Large intestine (tissue), 3 donors: Measurements from ENCODE around the gene PRM2. TPM values are rescaled to one million over a fixed set of nuclear protein-coding genes. Genes with fewer than 3 reads are reported as not detected.

Experiments
- DNase-seq, 2 donors: peaks; one replicate each; pipeline versions ENCODE4 v3.0.0 to v3.0.0-alpha.2; 2013
- H3K27ac ChIP-seq: one replicate; pipeline ENCODE4 v1.5.1; 2013; ENCODE audit warnings: low read length
- H3K27me3 ChIP-seq: 2 replicates; pipeline ENCODE4 v1.6.1; 2013; ENCODE audit warnings: low read length; ENCODE audit not compliant: control insufficient read depth, insufficient read depth
- H3K36me3 ChIP-seq: 2 replicates; pipeline ENCODE4 v1.6.1; 2013; ENCODE audit warnings: low read length; ENCODE audit not compliant: control insufficient read depth, insufficient read depth
- H3K4me1 ChIP-seq: one replicate; pipeline ENCODE4 v1.6.1; 2013; ENCODE audit warnings: low read length; ENCODE audit not compliant: control insufficient read depth, insufficient read depth
- H3K4me3 ChIP-seq: one replicate; pipeline ENCODE4 v1.5.1; 2013; ENCODE audit warnings: low read length
- H3K9me3 ChIP-seq: one replicate; pipeline ENCODE4 v1.6.1; 2013; ENCODE audit warnings: mild to moderate bottlenecking, low read depth, low read length, moderate library complexity; ENCODE audit not compliant: control insufficient read depth
- WGBS: methylation state at CpG from one replicate; pipeline ENCODE4 v1.1.5; 2013; ENCODE audit warnings: low lambda C conversion rate; ENCODE audit not compliant: insufficient coverage; 5-methylcytosine and 5-hydroxymethylcytosine counted together
- polyA plus RNA-seq: library from polyadenylated mRNA; unstranded; fragments of 120-200 nt; gene quantifications from one replicate; pipeline ENCODE4 v1.2.1, GENCODE V29; 2013

Gene PRM2
- polyA plus RNA-seq, 1 donor: not detected

DNA sequence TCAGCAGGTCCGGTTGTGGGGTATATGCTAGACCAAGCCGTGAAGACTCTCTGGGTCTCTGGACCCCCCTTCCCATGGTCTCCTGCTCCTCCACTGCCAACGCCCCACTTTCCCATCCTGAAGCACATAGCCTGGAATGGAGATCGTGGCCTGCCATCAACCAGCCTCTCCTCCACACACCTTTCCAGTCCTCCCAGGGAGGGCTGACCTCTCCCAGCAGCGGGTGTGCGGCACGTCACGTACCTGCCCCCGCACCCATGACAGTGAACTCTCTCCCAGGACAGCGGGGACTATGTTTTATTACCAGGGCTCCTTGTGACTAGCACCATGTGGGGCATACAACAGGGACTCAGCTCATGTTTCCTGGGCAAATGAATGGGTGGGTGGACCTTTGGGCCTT lies 4.7 kb downstream of the PRM2 start:
- WGBS: no CpG with 5 or more reads among the region's 10 CpGs
- no peak overlapping the region for H3K27ac ChIP-seq
- no peaks in the 10 kb centered on the region for H3K4me1 ChIP-seq
- H3K9me3 ChIP-seq: no peaks in the 10 kb centered on the region
- no peak overlapping the region for H3K4me3 ChIP-seq
- no peaks in the 10 kb centered on the region for H3K27me3 ChIP-seq
- no peak for DNase-seq
- no peaks in the 10 kb centered on the region for H3K36me3 ChIP-seq

DNA sequence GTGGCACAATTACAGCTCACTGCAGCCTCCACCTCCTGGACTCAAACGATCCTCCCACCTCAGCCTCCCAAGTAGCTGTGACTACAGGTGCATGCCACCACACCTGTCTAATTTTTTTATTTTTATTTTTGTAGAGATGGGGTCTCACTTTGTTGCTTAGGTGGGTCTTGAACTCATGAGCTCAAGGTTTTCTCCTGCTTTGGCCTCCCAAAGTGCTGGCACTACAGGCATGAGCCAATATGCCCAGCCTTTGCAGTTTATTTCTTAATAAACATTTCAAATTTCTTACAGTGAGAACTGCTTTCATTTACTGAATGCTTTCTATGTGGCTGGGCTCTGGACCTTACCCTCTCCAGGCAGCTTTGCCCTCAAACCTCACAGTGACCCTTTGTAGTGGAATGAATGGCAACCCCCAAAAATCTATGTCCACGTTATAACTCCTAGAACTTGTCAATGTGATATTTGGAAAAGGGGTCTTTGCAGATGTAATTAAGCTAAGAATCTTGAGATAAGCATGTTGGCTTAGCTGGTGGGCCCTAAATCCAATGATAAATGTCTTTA lies 5.6 kb downstream of the PRM2 start:
- DNase-seq: no peak
- no peaks in the 10 kb centered on the region for H3K27me3 ChIP-seq
- H3K27ac ChIP-seq: no peak overlapping the region
- H3K36me3 ChIP-seq: no peaks in the 10 kb centered on the region
- H3K9me3 ChIP-seq: no peaks in the 10 kb centered on the region
- H3K4me3 ChIP-seq: no peak overlapping the region
- no peaks in the 10 kb centered on the region for H3K4me1 ChIP-seq
- WGBS: no CpG with 5 or more reads among the region's 2 CpGs

DNA sequence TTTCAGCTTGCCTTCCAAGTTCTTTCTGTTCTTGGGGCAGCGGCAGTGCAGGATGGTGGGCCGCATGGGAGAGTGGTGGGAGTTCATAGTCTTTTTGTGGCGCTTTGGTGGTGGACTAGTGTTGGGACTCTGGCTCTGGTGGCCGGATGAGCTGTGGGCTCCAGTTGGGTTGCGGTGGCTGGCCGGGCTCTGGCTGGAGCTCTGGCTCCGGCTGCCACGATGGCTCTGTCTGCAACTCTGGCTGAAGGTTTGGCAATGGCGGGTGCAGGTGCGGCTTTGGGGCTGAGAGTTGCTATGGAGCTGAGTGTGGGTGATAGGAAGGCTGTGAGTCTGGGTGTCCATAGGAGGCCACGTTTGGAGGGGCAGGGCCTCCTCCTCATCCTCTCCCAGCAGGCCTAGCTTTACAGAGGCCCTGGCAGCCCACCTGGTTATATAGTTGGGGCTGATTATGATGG lies 7.3 kb downstream of the PRM2 start, which contains the start of gene TNP2:
TSS of gene TNP2 (minus strand) at position 405 of the 455 bp plus-strand sequence. CDS start at position 342, 63 bp downstream.
- no peak for DNase-seq
- Histone ChIP-seq H3K4me1 (no peaks in the 10 kb centered on the region), H3K36me3 (no peaks in the 10 kb centered on the region), H3K4me3 (no peak within 1 kb of the TSS), H3K9me3 (no peaks in the 10 kb centered on the region), H3K27me3 (no peaks in the 10 kb centered on the region), H3K27ac (no peak within 1 kb of the TSS)
- no CpG with 5 or more reads among the region's 11 CpGs for WGBS

DNA sequence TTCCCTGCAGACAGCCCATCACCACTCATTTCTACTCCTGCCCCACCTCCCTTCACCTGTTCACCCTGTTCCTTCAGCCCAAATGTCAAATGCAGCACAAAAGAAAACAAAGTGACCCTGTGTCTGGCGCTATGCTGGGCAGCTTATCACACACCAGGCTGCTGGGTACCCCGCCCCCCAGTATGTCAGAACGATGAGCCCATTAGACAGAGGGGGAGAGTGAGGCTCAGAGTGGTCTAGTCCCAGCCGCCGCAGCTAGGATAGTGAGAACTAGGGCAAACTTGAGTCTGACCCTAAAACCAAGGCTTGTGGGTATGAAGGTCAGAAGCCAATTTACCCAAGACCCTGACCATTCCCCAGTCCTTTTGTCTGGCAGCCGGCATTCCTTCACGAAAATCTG lies 11.2 kb downstream of the PRM2 start:
- H3K4me3 ChIP-seq: no peak overlapping the region
- no peaks in the 10 kb centered on the region for H3K36me3 ChIP-seq
- WGBS: no CpG with 5 or more reads among the region's 7 CpGs
- no peaks in the 10 kb centered on the region for H3K9me3 ChIP-seq
- H3K27ac ChIP-seq: no peak overlapping the region
- H3K27me3 ChIP-seq: no peaks in the 10 kb centered on the region
- H3K4me1 ChIP-seq: no peaks in the 10 kb centered on the region
- DNase-seq: no peak

DNA sequence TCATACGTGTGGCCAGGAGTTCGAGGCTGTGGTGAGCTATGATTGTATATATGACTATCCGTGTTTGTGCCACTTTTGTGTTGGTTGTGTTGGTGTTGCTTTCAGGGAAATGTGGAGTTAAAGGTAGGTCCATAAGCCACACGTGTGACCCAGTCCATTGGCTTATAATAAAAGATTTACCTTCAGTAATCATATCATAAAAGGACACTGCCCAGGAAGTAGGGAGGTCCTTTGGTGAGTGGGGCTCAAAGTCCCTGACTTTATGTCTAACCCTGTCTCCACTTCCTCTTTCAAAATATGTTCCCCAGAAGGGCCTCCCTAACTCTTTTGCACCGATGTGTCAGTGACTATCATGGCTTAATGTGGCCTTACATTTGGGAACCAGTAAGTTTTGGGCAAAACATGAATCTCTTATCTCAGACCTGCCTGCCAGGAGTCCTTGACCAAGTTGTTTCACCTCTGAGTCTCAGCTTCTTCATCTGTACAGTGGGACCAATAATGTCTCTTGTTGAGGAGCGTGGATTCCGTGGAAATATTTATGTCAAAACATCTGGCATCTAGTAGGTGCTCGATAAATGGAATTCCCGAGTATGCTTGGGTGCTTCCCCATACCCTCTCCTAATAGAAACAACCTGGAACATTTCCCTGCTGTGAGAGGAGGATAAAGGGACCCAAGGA lies 12.0 kb downstream of the PRM2 start:
- no peak for DNase-seq
- no CpG with 5 or more reads among the region's 9 CpGs for WGBS
- Histone ChIP-seq H3K4me3 (no peak overlapping the region), H3K36me3 (no peaks in the 10 kb centered on the region), H3K27me3 (no peaks in the 10 kb centered on the region), H3K4me1 (no peaks in the 10 kb centered on the region), H3K9me3 (no peaks in the 10 kb centered on the region), H3K27ac (no peak overlapping the region)

DNA sequence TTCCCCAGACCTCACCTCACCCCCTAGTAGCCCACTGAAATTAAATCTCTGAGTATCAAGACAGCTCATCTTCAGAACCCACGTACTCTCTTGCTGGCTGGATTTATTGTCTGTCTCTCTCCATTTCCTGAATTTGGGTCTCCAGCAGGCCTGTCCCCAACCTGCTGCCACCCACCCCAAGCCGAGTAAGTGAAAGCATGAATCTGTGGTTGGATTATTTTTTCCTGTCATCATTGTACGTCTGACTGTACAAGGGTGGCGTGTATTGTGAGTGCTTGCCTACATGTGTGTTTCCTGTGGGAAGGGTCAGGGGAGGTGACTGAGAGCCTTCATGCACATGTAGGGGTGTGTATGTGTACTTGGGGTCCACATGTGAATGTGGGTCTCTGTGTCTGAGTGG lies 12.5 kb downstream of the PRM2 start:
- no CpG with 5 or more reads among the region's 4 CpGs for WGBS
- no peak for DNase-seq
- no peaks in the 10 kb centered on the region for H3K36me3 ChIP-seq
- no peaks in the 10 kb centered on the region for H3K27me3 ChIP-seq
- H3K4me3 ChIP-seq: no peak overlapping the region
- H3K27ac ChIP-seq: no peak overlapping the region
- no peaks in the 10 kb centered on the region for H3K9me3 ChIP-seq
- H3K4me1 ChIP-seq: no peaks in the 10 kb centered on the region

DNA sequence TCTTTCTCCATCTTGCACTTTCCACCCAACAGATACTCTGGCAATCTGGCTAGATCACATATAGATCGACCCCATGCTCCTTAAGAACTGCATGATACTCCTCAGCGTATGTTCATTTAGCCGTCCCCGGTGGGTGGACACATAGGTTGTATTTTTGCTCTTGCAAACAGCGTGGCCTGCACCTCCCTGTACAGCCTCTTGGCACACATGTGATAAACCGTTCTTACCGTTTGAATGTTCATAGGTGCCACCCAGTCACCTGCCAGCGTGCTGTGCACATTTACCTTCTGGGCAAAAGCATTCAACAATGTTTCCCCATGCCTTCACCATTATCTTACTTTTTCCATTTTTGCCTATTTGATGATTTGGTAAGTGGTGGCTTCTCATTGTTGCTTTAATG lies 13.4 kb downstream of the PRM2 start:
- Histone ChIP-seq H3K27me3 (no peaks in the 10 kb centered on the region), H3K4me3 (no peak overlapping the region), H3K27ac (no peak overlapping the region), H3K9me3 (no peaks in the 10 kb centered on the region), H3K36me3 (no peaks in the 10 kb centered on the region), H3K4me1 (no peaks in the 10 kb centered on the region)
- no CpG with 5 or more reads among the region's 8 CpGs for WGBS
- DNase-seq: no peak

DNA sequence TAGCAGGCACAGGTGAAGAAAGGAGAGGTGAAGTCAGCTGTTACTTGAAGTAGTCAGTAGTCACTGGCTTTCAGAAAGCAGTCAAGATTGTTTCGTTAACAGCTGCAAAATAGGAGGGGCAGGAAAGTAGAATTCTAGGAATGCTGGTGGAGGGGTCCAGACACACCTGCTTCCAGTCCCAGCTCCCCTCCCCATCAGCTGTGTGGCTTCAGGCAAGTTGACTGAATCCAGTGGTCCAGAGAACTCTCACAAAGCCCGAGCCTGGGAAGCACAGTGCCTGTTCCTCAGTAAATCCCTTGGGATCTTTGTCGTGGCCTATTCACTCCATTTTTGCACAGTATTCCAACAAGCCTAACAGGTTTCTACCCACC lies 15.7 kb downstream of the PRM2 start:
- no peaks in the 10 kb centered on the region for H3K36me3 ChIP-seq
- H3K27ac ChIP-seq: no peak overlapping the region
- no peak overlapping the region for H3K4me3 ChIP-seq
- WGBS: 80% methylated on average over 1 of the region's 3 CpGs
- H3K9me3 ChIP-seq: no peaks in the 10 kb centered on the region
- DNase-seq: no peak
- H3K4me1 ChIP-seq: peaks cover 9% of the 10 kb centered on the region
- H3K27me3 ChIP-seq: no peaks in the 10 kb centered on the region

DNA sequence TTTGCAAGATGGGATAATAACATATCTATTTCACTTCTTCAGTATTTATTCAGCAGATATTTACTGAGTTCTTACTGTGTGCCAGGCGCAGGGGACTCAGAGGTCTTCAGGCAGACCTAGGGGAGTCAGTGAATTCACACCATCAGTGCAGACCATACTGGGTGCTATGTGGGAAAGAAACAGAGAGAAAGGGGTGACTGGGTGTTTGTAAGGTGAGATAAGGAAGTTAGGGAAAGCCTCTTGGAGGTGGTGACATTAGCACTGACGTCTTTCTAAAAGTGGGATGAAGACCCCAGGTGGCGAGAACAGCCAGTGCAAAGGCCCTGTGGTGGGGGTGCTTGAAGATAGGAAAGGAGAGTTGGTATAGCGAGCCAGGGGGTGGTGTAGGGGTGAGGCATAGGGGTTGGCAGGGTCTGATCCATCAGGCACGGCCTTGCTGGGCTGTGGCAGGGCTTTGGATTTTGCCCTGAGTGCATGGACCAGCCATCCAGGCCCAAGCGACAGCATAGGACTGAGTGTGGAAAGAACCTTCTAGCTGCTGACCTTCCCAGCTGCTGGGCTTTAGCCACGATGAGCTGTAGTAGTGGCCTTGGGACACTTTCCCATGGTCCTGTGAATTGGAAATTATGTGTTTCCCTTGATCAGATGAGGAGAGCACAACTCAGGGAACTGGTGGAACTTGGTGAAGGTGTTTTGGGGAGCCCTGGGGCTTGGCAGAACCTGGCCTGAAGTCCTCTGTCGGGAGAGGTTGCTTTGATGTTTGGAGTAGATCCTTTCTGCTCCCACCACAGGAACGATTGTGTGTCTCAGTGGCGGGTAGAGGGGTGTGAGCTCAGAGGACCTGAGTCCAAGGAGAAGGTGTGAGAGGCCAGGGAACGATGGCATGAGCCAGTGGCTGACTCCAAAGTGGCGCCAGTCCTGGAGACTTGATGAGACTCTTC lies 16.4 kb downstream of the PRM2 start:
- no peak for DNase-seq
- no peak overlapping the region for H3K27ac ChIP-seq
- H3K36me3 ChIP-seq: no peaks in the 10 kb centered on the region

More for the DNA sequence above, 16.4 kb downstream of the PRM2 start:
- Histone ChIP-seq H3K27me3 (no peaks in the 10 kb centered on the region), H3K4me1 (peaks cover 9% of the 10 kb centered on the region), H3K9me3 (no peaks in the 10 kb centered on the region), H3K4me3 (no peak overlapping the region)
- 100% methylated on average over 2 of the region's 12 CpGs for WGBS
